IgD-negative memory B cell (primary cell): ENCODE data around the gene RNPC3. TPM values are rescaled to one million over a fixed set of nuclear protein-coding genes. Genes with fewer than 3 reads are reported as not detected.
A peak's percentile ranks its signal among the peaks of the same experiment; 100 is the strongest.
"Not testable (repeated sequence)": the region's sequence is repeated elsewhere in the genome, so short reads cannot be mapped to it uniquely, and the experiment has no call there.

Source experiments
- H3K27ac Mint-ChIP-seq, 3 donors: one replicate each; pipeline ENCODE4 v1.8.0; 2020 to 2022; ENCODE audit warnings: mild to moderate bottlenecking in 3 of 3, mixed read lengths in 3 of 3, moderate library complexity in 1 of 3
- H3K27me3 Mint-ChIP-seq: one replicate; pipeline ENCODE4 v1.8.0; 2021; ENCODE audit warnings: mixed read lengths
- H3K36me3 Mint-ChIP-seq: one replicate; pipeline ENCODE4 v1.8.0; 2020; ENCODE audit warnings: mild to moderate bottlenecking, mixed read lengths
- H3K4me1 Mint-ChIP-seq, 3 donors: one replicate each; pipeline ENCODE4 v1.8.0; 2020 to 2022; ENCODE audit warnings: mixed read lengths in 3 of 3, mild to moderate bottlenecking in 1 of 3
- H3K4me3 Mint-ChIP-seq, 4 donors: one replicate each; pipeline ENCODE4 v1.8.0; 2020 to 2022; ENCODE audit warnings: mild to moderate bottlenecking in 4 of 4, mixed read lengths in 4 of 4, moderate library complexity in 3 of 4
- H3K9me3 Mint-ChIP-seq, 3 donors: one replicate each; pipeline ENCODE4 v1.8.0; 2020 to 2021; ENCODE audit warnings: mixed read lengths in 3 of 3, mild to moderate bottlenecking in 1 of 3
- polyA plus RNA-seq: library from polyadenylated mRNA; unstranded; fragments of 300-500 nt; fragmentation: Illumina TruSeq; gene quantifications from one replicate; pipeline ENCODE4 v1.2.3, GENCODE V29; 2021

Gene RNPC3
- polyA plus RNA-seq, 1 donor from 2014 or later, result 18.3 TPM

GRCh38 chr1:103523346-103523745, 2.2 kb upstream of the RNPC3 start:
- Mint-ChIP-seq H3K27ac (no peak overlapping the region), H3K4me3 (peak overlapping the region in 1 of 4 donors; percentile 52), H3K4me1 (peaks cover 17 to 21% (median 19%) of the 10 kb centered on the region in 3 donors)

DNA sequence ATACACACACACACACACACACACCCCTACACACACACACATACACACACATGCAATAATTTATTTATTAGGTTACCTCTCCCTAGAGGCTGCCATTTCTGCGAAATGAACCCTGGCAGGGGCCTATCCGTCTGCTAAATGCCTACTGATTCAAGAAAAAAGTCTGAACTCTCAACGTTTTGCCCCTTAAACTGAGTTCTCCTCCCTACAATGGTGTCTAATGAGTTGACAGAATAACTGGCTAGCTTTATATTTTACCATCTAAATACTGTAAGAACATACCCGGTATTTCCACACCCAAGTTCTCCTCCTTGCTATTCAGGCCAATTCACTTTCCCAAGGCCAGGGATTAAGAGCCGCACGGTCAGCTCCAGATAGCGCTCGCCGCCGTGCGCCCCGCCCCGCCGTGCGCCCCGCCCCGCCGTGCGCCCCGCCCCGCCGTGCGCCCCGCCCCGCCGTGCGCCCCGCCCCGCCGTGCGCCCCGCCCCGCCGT, 339 bp upstream of the RNPC3 start:
- Mint-ChIP-seq H3K4me3 (peak overlapping the region; percentile 77 to 95 (median 88)), H3K9me3 (no peaks in the 10 kb centered on the region), H3K4me1 (peaks cover 21 to 29% (median 26%) of the 10 kb centered on the region in 3 donors), H3K27me3 (no peaks in the 10 kb centered on the region), H3K27ac (peak overlapping the region; percentile 83 to 99 (median 94)), H3K36me3 (peaks cover 7% of the 10 kb centered on the region)

More at GRCh38 chr1:103523346-103523745, 2.2 kb upstream of the RNPC3 start:
- peaks cover 7% of the 10 kb centered on the region for H3K36me3 Mint-ChIP-seq
- no peaks in the 10 kb centered on the region for H3K27me3 Mint-ChIP-seq
- H3K9me3 Mint-ChIP-seq, result peaks cover 0 to 1% (median 0%) of the 10 kb centered on the region in 3 donors

DNA sequence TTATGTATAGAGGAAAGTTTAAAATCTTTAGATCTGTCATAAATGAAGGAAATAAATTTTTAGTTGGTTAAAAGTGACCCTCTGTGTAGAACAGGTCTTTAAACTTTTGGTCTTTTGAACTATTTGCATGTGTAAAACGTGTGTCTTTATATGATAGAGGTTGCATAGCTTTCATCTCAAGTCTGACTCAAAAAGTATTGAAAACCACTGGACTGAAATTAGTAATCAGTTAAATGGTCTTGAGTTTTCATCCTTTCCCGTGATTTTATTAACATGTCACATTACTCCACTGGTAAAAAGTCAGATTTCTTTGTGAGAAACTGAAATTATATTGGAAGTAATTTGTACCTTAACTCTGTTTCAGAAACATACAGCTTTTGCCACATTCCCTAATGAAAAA, 1.8 kb downstream of the RNPC3 start:
- H3K9me3 Mint-ChIP-seq, result no peaks in the 10 kb centered on the region
- peak overlapping the region; percentile 34 to 100 (median 71) for H3K4me3 Mint-ChIP-seq
- H3K27me3 Mint-ChIP-seq, result no peaks in the 10 kb centered on the region
- peak overlapping the region in 2 of 3 donors; percentile 13 to 40 for H3K27ac Mint-ChIP-seq
- peaks cover 7% of the 10 kb centered on the region for H3K36me3 Mint-ChIP-seq
- H3K4me1 Mint-ChIP-seq, result peaks cover 33 to 47% (median 40%) of the 10 kb centered on the region in 3 donors

DNA sequence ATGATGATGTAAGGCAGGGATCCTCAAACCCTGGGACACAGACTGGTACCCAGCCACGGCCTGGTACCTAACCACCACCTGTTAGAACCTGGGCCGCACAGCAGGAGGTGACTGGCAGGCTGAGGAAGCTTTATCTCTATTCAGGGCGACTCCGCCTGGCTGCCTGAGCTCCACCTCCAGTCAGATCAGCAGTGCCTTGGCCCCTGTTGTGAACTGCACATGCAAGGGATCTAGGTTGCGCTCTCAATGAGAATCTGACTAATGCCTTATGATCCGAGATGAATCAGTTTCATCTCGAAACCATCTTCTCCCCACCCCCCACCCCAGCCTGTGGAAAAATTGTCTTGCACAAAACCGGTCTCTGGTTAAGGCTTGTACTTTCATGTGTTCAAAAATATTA, 4.2 kb downstream of the RNPC3 start:
- Mint-ChIP-seq H3K4me1 (peaks cover 47 to 58% (median 47%) of the 10 kb centered on the region in 3 donors), H3K4me3 (no peak overlapping the region), H3K27me3 (no peaks in the 10 kb centered on the region), H3K27ac (no peak overlapping the region), H3K36me3 (no peaks in the 10 kb centered on the region), H3K9me3 (no peaks in the 10 kb centered on the region)

GRCh38 chr1:103538226-103538625, 12.7 kb downstream of the RNPC3 start:
- Mint-ChIP-seq H3K36me3 (peaks cover 9% of the 10 kb centered on the region), H3K27me3 (no peaks in the 10 kb centered on the region), H3K4me3 (no peak overlapping the region), H3K9me3 (no peaks in the 10 kb centered on the region), H3K27ac (no peak overlapping the region), H3K4me1 (peaks cover 5 to 7% (median 6%) of the 10 kb centered on the region in 3 donors)

DNA sequence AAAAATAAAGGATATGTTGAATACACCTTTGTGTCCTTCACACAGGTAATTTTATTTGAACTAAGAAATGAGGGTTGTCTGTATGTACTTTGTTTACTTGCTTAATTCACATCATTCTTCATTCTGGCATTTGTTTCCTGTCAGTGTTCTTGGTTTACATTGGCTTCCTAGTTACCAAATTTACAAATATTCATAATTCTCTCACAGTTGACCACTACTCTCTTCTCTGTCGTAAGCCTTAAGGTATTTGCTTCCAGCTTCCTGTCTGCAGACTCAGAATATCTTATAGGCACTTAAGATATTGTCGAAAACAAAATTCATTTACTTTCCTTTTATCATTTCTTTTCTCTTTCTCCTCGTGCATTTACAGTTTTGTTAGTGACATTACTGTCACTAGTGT, 15.9 kb downstream of the RNPC3 start:
- Mint-ChIP-seq H3K27ac (no peak overlapping the region), H3K9me3 (no peaks in the 10 kb centered on the region), H3K4me3 (no peak overlapping the region), H3K4me1 (no peaks in the 10 kb centered on the region), H3K36me3 (peaks cover 12% of the 10 kb centered on the region), H3K27me3 (no peaks in the 10 kb centered on the region)

GRCh38 chr1:103546496-103546895, 21.0 kb downstream of the RNPC3 start:
- H3K36me3 Mint-ChIP-seq, result peaks cover 15% of the 10 kb centered on the region
- H3K27ac Mint-ChIP-seq, result no peak overlapping the region

DNA sequence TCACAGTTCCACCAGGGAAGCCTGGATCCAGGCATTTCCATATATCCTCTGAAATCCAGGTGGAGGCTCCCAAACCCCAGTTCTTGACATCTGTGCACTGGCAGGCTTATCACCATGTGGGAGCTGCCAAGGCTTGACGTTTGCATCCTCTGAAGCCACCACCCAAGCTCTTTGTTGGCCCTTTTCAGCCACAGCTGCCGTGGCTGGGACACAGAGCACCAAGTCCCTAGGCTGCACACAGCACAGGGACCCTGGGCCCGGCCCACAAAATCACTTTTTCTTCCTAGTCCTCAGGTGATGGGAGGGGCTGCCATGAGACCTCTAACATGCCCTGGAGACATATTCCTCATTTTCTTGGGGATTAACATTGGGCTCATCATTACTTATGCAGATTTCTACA, 22.3 kb downstream of the RNPC3 start:
- Mint-ChIP-seq H3K9me3 (no peaks in the 10 kb centered on the region), H3K4me3 (no peak overlapping the region), H3K27me3 (no peaks in the 10 kb centered on the region), H3K4me1 (no peaks in the 10 kb centered on the region), H3K27ac (no peak overlapping the region), H3K36me3 (peaks cover 15% of the 10 kb centered on the region)

More at GRCh38 chr1:103546496-103546895, 21.0 kb downstream of the RNPC3 start:
- no peaks in the 10 kb centered on the region for H3K4me1 Mint-ChIP-seq
- H3K4me3 Mint-ChIP-seq, result no peak overlapping the region
- H3K9me3 Mint-ChIP-seq, result no peaks in the 10 kb centered on the region
- no peaks in the 10 kb centered on the region for H3K27me3 Mint-ChIP-seq

DNA sequence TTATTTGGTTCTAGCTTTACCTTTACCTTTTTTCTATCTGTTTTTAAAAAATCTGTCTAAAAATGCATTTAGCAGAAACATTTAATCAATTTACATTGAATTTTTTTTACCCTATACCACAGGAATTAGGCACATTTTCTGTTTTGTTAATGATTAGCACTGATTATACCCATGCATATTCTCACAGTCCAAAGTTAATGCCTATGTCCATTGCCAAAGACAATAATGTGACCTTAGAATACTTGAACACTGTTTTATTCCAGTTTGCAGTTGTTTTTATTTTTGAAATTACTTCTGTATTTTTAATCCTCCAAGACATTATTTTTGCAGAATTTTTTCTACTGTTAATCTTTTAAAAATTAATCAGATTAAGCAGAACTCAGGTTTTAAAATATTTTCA, 34.9 kb downstream of the RNPC3 start:
- Mint-ChIP-seq H3K27me3 (no peaks in the 10 kb centered on the region), H3K9me3 (no peaks in the 10 kb centered on the region), H3K4me3 (no peak overlapping the region), H3K27ac (no peak overlapping the region), H3K36me3 (peaks cover 14% of the 10 kb centered on the region), H3K4me1 (peaks cover 4 to 10% (median 9%) of the 10 kb centered on the region in 3 donors)

DNA sequence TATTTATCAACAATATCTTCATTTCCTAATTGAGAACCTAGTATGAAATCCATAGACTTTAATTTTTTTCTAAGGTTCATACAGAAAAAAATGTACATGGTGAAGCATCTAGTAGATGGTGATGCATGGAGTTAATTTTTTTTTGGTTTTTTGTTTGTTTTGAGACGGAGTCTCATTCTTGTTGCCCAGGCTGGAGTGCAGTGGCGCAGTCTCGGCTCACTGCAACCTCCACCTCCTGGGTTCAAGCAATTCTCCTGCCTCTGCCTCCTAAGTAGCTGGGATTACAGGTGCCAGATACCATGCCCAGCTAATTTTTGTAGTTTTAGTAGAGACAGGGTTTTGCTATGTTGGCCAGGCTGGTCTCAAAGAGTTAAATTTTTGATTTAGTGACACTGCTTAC, 35.6 kb downstream of the RNPC3 start:
- H3K27ac Mint-ChIP-seq, H3K27me3 Mint-ChIP-seq, H3K4me3 Mint-ChIP-seq, H3K4me1 Mint-ChIP-seq, H3K36me3 Mint-ChIP-seq, H3K9me3 Mint-ChIP-seq: not testable (repeated sequence)

DNA sequence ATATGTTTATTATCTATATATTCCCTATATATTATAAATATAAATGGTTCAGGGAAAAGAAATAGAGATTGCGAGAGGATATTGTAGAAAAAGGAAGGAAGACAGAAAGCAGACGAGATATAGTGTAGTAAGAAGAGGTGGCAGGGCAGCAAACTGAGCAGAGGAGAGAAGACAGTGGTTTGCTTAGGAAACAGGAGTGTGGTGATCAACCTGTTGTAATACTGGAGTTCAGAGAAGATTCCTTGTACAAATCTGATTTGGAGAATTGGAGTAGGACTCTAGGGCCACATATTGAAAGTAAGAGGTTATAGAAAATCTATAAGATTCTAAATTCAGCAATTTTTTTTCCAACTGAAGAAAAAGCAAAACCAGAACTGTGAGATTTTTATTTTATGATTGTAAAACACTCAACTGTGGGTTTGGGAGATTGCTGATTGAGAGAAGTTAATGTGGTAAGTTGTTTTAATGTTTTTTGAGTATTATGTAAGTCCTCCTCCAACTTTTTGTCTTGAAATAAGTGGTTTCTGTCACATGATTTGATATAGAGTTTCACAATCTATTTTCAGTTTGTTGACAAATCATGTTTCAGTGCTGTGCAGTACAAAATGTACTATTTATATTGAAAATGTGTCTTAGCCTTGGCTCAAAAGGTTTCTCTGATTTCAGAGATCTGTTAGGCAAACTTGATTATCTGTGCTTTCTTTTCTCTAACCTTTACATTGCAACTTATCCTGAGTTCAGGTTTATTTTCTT, 36.3 kb downstream of the RNPC3 start:
- H3K36me3 Mint-ChIP-seq, result peaks cover 5% of the 10 kb centered on the region
- H3K27ac Mint-ChIP-seq, result no peak overlapping the region
- peak overlapping the region in 1 of 4 donors; percentile 27 for H3K4me3 Mint-ChIP-seq
- H3K27me3 Mint-ChIP-seq, result no peaks in the 10 kb centered on the region
- peaks cover 2 to 10% (median 9%) of the 10 kb centered on the region in 3 donors for H3K4me1 Mint-ChIP-seq
- no peaks in the 10 kb centered on the region for H3K9me3 Mint-ChIP-seq

- Mint-ChIP-seq H3K27me3 (no peaks in the 10 kb centered on the region), H3K27ac (no peak overlapping the region), H3K4me3 (no peak overlapping the region), H3K36me3 (no peaks in the 10 kb centered on the region), H3K9me3 (no peaks in the 10 kb centered on the region), H3K4me1 (peaks cover 2 to 10% (median 9%) of the 10 kb centered on the region in 3 donors)
Measured at GRCh38 chr1:103563056-103563455, 37.6 kb downstream of the RNPC3 start.

DNA sequence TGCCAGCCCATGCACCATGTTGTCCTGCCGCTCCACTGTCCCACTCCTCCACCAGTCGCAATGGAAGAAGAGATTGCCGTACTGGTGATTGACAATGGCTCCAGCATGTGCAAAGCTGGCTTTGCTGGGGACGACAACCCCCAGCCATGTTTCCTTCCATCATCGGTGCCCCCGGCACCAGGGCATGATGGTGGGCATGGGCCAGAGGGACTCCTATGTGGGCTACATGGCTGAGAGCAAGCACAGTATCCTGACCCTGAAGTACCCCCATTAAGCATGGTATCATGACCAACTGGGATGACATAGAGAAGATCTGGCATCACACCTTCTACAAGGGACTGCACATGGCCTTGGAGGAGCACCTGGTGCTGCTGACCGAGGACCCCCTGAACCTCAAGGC, 44.0 kb downstream of the RNPC3 start:
- H3K27ac Mint-ChIP-seq, result no peak overlapping the region
- peaks cover 11% of the 10 kb centered on the region for H3K36me3 Mint-ChIP-seq
- H3K9me3 Mint-ChIP-seq, result no peaks in the 10 kb centered on the region
- H3K27me3 Mint-ChIP-seq, result no peaks in the 10 kb centered on the region
- H3K4me1 Mint-ChIP-seq, result no peaks in the 10 kb centered on the region
- no peak overlapping the region for H3K4me3 Mint-ChIP-seq

- not testable (repeated sequence) for H3K4me3 Mint-ChIP-seq, H3K9me3 Mint-ChIP-seq, H3K4me1 Mint-ChIP-seq, H3K27me3 Mint-ChIP-seq, H3K27ac Mint-ChIP-seq
- peaks cover 11% of the 10 kb centered on the region for H3K36me3 Mint-ChIP-seq
Measured at GRCh38 chr1:103571289-103571688, 45.8 kb downstream of the RNPC3 start, which contains the start of gene AMY2B. AMY2B (plus strand) TSS chr1:103571589; CDS start chr1:103571603, 14 bp downstream.

- no peak overlapping the region for H3K27ac Mint-ChIP-seq
- no peaks in the 10 kb centered on the region for H3K4me1 Mint-ChIP-seq
- H3K9me3 Mint-ChIP-seq, result no peaks in the 10 kb centered on the region
- H3K4me3 Mint-ChIP-seq, result no peak overlapping the region
- H3K27me3 Mint-ChIP-seq, result no peaks in the 10 kb centered on the region
- peaks cover 5% of the 10 kb centered on the region for H3K36me3 Mint-ChIP-seq
Measured at GRCh38 chr1:103576065-103576464, 50.6 kb downstream of the RNPC3 start.

DNA sequence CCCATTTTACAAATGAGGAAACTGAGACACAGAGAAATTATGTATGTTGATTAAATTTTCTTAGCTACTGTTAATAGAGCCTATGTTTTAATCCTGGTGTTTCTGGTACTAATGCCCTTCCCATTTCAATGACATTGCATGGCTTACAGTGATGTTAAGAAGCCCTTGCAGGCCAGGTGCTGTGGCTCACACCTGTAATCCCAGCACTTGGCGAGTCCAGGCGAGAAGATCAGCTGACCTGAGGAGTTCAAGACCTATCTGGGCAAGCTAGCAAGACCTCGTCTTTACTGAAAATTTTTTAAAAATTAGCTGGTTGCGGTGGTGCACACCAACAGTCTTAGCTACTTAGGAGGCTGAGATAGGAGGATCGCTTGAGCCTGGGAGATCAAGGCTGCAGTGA, 51.3 kb downstream of the RNPC3 start:
- H3K27ac Mint-ChIP-seq, H3K9me3 Mint-ChIP-seq, H3K36me3 Mint-ChIP-seq, H3K4me1 Mint-ChIP-seq, H3K27me3 Mint-ChIP-seq, H3K4me3 Mint-ChIP-seq: not testable (repeated sequence)
